Measurements from ENCODE around the gene DMD. TPM values are rescaled to one million over a fixed set of nuclear protein-coding genes. Genes with fewer than 3 reads are reported as not detected.

The DMD gene
- total RNA-seq, 4 donors from 2014 or later, result 18.7 to 69.5 (median 38.5) TPM

GRCh38 chrX:32048285-32048684 lies 1163.1 kb downstream of the DMD start:
- 72% methylated on average over 3 of the region's 3 CpGs for WGBS
- H3K4me3 ChIP-seq, result no peak overlapping the region
- no peak for DNase-seq (ENCODE audit: low spot score in 2 of 2)
- H3K36me3 ChIP-seq, result no peaks in the 10 kb centered on the region
- TF ChIP-seq POLR2A (IDR thresholded peaks at IDR 0.05) (no peak), CTCF (IDR thresholded peaks at IDR 0.05) (no peak), POLR2AphosphoS5 (IDR thresholded peaks at IDR 0.05) (no peak), EP300 (IDR thresholded peaks at IDR 0.05) (no peak)
- H3K9me3 ChIP-seq, result no peaks in the 10 kb centered on the region
- no peak overlapping the region for H3K27ac ChIP-seq
- no peaks in the 10 kb centered on the region for H3K4me1 ChIP-seq
- no peaks in the 10 kb centered on the region for H3K27me3 ChIP-seq

GRCh38 chrX:32045149-32045548 lies 1166.2 kb downstream of the DMD start:
- no peak overlapping the region for H3K4me3 ChIP-seq
- DNase-seq (ENCODE audit: low spot score in 2 of 2), result no peak
- WGBS, result 75% methylated on average over 4 of the region's 4 CpGs
- no peaks in the 10 kb centered on the region for H3K36me3 ChIP-seq
- H3K4me1 ChIP-seq, result no peaks in the 10 kb centered on the region
- H3K27ac ChIP-seq, result no peak overlapping the region
- H3K9me3 ChIP-seq, result no peaks in the 10 kb centered on the region
- TF ChIP-seq POLR2AphosphoS5 (IDR thresholded peaks at IDR 0.05), result no peak
- no peak for TF ChIP-seq POLR2A (IDR thresholded peaks at IDR 0.05)
- no peak for TF ChIP-seq CTCF (IDR thresholded peaks at IDR 0.05)
- no peak for TF ChIP-seq EP300 (IDR thresholded peaks at IDR 0.05)
- no peaks in the 10 kb centered on the region for H3K27me3 ChIP-seq

GRCh38 chrX:32041181-32041580 lies 1170.2 kb downstream of the DMD start:
- no peaks in the 10 kb centered on the region for H3K9me3 ChIP-seq
- no peak overlapping the region for H3K4me3 ChIP-seq
- WGBS, result 68% methylated on average over 4 of the region's 4 CpGs
- H3K36me3 ChIP-seq, result no peaks in the 10 kb centered on the region
- no peaks in the 10 kb centered on the region for H3K27me3 ChIP-seq
- H3K27ac ChIP-seq, result no peak overlapping the region
- H3K4me1 ChIP-seq, result no peaks in the 10 kb centered on the region
- no peak for DNase-seq (ENCODE audit: low spot score in 2 of 2)
- TF ChIP-seq EP300 (IDR thresholded peaks at IDR 0.05), result no peak
- no peak for TF ChIP-seq CTCF (IDR thresholded peaks at IDR 0.05)
- no peak for TF ChIP-seq POLR2A (IDR thresholded peaks at IDR 0.05)
- no peak for TF ChIP-seq POLR2AphosphoS5 (IDR thresholded peaks at IDR 0.05)

GRCh38 chrX:32026772-32027171 lies 1184.6 kb downstream of the DMD start:
- no peak for DNase-seq (ENCODE audit: low spot score in 2 of 2)
- H3K27me3 ChIP-seq, result no peaks in the 10 kb centered on the region
- no peak overlapping the region for H3K27ac ChIP-seq
- H3K4me3 ChIP-seq, result no peak overlapping the region
- no peak for TF ChIP-seq CTCF (IDR thresholded peaks at IDR 0.05)
- TF ChIP-seq EP300 (IDR thresholded peaks at IDR 0.05), result no peak
- TF ChIP-seq POLR2AphosphoS5 (IDR thresholded peaks at IDR 0.05), result no peak
- TF ChIP-seq POLR2A (IDR thresholded peaks at IDR 0.05), result no peak
- no peaks in the 10 kb centered on the region for H3K36me3 ChIP-seq
- H3K4me1 ChIP-seq, result no peaks in the 10 kb centered on the region
- 60% methylated on average over 3 of the region's 3 CpGs for WGBS
- H3K9me3 ChIP-seq, result no peaks in the 10 kb centered on the region

- no peaks in the 10 kb centered on the region for H3K36me3 ChIP-seq
- H3K27me3 ChIP-seq, result no peaks in the 10 kb centered on the region
- H3K27ac ChIP-seq, result no peak overlapping the region
- WGBS, result 82% methylated on average over 9 of the region's 9 CpGs
- TF ChIP-seq POLR2A (IDR thresholded peaks at IDR 0.05) (no peak), CTCF (IDR thresholded peaks at IDR 0.05) (no peak), EP300 (IDR thresholded peaks at IDR 0.05) (no peak), POLR2AphosphoS5 (IDR thresholded peaks at IDR 0.05) (no peak)
- H3K4me1 ChIP-seq, result no peaks in the 10 kb centered on the region
- no peak for DNase-seq (ENCODE audit: low spot score in 2 of 2)
- no peak overlapping the region for H3K4me3 ChIP-seq
- no peaks in the 10 kb centered on the region for H3K9me3 ChIP-seq
Observed at GRCh38 chrX:32024072-32024471, 1187.3 kb downstream of the DMD start.
